ENCODE measurements around the gene EPHB3. TPM values are rescaled to one million over a fixed set of nuclear protein-coding genes. Genes with fewer than 3 reads are reported as not detected.
"Not testable (repeated sequence)": the region's sequence is repeated elsewhere in the genome, so short reads cannot be mapped to it uniquely, and the experiment has no call there.

The EPHB3 gene
- total RNA-seq, 2 donors from 2014 or later, result 0.19 TPM; not detected in 1

- H3K9me3 Mint-ChIP-seq; ATAC-seq; H3K27ac Mint-ChIP-seq; DNase-seq (ENCODE audit: low spot score in 2 of 2); H3K36me3 Mint-ChIP-seq: not testable (repeated sequence)
Measured at GRCh38 chr3:184617306-184617705, 55.7 kb downstream of the EPHB3 start.

DNA sequence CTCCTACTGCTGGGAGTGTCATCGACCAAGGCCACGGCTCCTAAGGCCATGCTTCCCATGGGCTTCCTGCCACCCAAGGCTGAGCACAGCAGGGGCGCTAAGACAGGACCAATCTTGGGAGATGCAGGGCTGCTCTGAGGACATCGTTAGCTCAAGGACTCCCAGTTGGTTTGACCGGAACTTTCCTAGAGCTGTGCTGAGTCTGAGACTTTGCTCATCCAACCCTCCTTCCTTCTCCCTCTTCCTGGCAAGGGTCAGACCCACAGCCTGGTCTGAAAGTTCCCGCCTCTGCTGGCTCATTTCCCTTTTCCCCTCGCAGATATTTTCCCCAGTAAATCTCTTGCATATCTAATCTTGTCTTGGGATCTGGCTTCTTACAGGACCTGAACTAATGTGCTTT, 57.2 kb downstream of the EPHB3 start:
- Mint-ChIP-seq H3K36me3 (no peaks in the 10 kb centered on the region), H3K9me3 (no peaks in the 10 kb centered on the region), H3K27ac (no peak overlapping the region)
- DNase-seq (ENCODE audit: low spot score in 2 of 2) (no peak), ATAC-seq (no peak)

GRCh38 chr3:184619369-184619768, 57.8 kb downstream of the EPHB3 start:
- peak in 1 of 2 donors; percentile 20 for ATAC-seq
- Mint-ChIP-seq H3K36me3 (no peaks in the 10 kb centered on the region), H3K9me3 (no peaks in the 10 kb centered on the region), H3K27ac (no peak overlapping the region)
- DNase-seq (ENCODE audit: low spot score in 2 of 2), result no peak

- H3K9me3 Mint-ChIP-seq, result no peaks in the 10 kb centered on the region
- no peaks in the 10 kb centered on the region for H3K36me3 Mint-ChIP-seq
- peak overlapping the region in 1 of 2 donors; percentile 18 for H3K27ac Mint-ChIP-seq
- no peak for ATAC-seq
- DNase-seq (ENCODE audit: low spot score in 2 of 2), result no peak
Measured at GRCh38 chr3:184619787-184620430, 58.3 kb downstream of the EPHB3 start.

DNA sequence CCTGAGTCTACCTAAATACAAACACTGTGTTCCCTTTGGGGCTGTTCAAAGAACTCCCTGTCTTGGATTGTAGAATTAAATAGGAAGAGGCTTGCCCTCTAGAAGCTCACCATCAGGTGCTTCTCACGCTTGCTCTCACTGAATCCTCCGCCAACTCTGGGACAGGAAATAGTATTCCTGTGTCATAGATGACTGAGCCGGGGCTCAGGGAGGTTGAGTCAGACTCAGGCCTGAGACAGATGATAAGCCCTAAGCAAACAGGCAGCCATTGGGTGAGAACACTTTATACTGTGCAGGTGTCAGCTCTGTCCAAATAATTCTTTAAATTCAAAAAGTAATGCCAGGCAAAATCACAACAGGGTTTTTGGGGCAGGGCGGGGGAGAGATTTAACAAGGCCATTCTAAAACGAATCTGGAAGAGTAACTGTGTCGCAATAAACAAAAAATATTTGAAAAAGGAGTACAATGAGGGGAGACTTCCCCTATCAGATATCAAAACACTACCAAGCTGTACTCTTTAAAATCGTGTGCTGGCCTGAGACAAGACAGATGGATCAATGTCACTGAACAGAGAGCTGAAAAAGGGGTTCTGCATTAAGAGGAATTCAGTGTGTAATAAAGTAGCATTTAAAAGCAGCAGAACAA, 59.0 kb downstream of the EPHB3 start:
- Mint-ChIP-seq H3K9me3 (no peaks in the 10 kb centered on the region), H3K36me3 (no peaks in the 10 kb centered on the region), H3K27ac (no peak overlapping the region)
- DNase-seq (ENCODE audit: low spot score in 2 of 2), result no peak
- peak in 1 of 2 donors; percentile 39 for ATAC-seq

DNA sequence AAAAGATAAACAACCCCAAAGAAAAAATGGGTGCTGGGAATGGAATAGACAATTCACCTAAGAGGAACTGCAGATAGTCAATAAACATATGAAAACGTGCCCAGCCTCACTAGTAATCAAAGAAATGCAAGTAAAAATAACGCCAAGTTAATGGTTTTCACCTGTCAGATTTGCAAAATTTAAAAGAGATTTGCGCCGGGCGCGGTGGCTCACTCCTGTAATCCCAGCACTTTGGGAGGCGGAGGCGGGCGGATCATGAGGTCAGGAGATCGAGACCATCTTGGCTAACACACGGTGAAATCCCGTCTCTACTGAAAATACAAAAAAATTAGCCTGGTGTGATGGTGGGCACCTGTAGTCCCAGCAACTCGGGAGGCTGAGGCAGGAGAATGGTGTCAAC, 60.6 kb downstream of the EPHB3 start:
- not testable (repeated sequence) for H3K36me3 Mint-ChIP-seq; H3K27ac Mint-ChIP-seq; DNase-seq (ENCODE audit: low spot score in 2 of 2); H3K9me3 Mint-ChIP-seq; ATAC-seq

DNA sequence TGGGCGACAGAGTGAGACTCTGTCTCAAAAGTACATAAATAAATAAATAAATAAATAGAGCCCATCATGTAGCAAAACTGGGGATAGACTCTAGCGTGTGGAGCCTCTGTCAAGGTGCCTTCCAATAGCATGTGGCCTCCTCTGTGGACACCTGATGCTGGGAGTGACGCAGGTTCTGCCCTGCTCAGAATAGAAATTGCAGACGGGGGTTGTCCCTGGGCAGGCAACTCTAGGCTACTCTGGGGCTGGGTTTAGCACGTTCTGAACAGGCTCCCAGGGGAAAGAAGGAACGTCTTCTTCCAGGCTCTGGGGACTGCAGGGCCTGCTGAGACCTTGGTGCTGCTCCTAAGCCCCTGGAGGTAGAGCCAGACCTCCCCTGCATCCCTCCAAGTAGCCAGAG, 65.3 kb downstream of the EPHB3 start:
- no peak overlapping the region for H3K27ac Mint-ChIP-seq
- no peaks in the 10 kb centered on the region for H3K36me3 Mint-ChIP-seq
- ATAC-seq (no peak), DNase-seq (ENCODE audit: low spot score in 2 of 2) (no peak)
- H3K9me3 Mint-ChIP-seq, result no peaks in the 10 kb centered on the region

DNA sequence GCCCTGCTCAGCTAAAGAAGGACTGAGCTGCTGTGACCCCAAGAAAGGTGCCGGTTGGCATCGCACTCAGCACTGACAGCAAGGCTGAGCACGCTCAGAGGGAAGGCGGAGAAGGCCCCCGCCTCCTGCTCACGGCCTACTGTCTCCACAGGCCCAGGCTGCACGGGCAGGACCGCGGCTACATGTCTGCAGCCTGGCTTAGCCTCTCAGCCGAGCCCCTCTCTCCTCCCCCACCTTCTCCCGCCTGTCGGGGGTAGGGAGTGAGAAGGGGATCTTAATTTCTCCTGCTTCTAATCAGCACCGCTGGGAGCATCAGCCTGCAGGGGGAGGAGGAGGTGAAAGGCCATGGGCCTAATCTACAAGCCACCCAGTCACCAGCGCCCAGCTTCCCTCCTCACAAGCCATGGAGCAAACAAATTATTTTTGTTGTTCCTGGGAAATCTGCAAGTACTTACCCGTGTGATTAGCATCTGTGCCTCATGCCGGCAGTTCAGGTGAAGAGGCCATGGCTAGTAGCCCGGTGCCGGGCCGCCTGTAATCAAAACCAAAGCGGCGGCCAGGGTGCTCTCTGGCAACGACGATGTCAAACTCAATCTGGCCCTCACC, 68.1 kb downstream of the EPHB3 start:
- Mint-ChIP-seq H3K27ac (no peak overlapping the region), H3K9me3 (no peaks in the 10 kb centered on the region), H3K36me3 (no peaks in the 10 kb centered on the region)
- no peak for DNase-seq (ENCODE audit: low spot score in 2 of 2)
- ATAC-seq, result no peak

DNA sequence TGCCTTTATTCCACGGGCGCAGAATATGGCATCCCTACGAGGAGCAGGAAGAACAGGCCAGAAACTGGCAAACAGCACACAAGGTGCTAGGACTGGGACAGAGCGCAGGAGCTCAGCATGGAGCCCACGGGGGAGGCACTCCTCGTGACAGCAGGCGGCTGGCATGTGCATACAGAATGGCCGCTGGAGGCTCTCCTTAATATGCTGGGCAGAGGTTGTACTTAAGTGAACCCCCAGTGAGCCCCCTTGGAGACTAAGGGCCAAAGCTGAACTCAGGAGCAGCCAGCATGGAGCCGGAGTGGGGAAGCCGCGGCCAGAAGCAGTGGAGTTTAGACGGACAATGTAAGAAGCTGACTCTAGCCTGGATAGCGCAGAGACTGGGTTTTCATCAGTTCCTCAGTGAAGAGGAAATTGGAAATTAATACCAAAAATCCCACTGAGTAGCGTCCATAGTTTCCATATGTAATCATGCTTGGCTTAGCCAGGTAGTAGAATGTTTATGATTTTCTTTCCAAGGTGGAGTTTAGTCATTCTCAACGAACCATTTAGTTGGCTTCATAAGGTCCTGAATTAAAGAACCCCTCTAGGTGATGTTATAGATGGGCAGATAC, 69.4 kb downstream of the EPHB3 start:
- H3K9me3 Mint-ChIP-seq, result no peaks in the 10 kb centered on the region
- H3K36me3 Mint-ChIP-seq, result no peaks in the 10 kb centered on the region
- DNase-seq (ENCODE audit: low spot score in 2 of 2) (no peak), ATAC-seq (no peak)
- H3K27ac Mint-ChIP-seq, result no peak overlapping the region

DNA sequence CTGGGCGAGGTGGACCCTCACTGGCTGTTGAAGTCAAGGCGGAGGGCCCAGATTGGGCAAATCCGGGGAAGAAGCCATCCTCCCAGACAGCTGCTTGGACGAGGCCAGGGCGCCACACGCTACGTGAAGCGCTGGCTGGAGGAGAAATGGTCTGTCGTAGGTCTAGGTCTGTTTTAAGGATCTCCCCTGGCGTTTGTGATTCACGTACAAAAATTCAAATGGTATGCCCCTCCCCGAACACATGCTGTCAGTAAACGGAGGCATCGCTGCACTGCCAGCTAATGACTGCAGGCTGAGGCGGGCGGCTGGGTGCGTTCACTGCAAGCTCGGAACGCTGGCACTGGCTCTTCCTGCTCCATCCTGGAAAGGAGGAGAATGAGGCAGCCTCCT, 69.9 kb downstream of the EPHB3 start:
- DNase-seq (ENCODE audit: low spot score in 2 of 2) (no peak), ATAC-seq (no peak)
- no peak overlapping the region for H3K27ac Mint-ChIP-seq
- H3K9me3 Mint-ChIP-seq, result no peaks in the 10 kb centered on the region
- H3K36me3 Mint-ChIP-seq, result no peaks in the 10 kb centered on the region

Other genes with a start within 250 kb of the EPHB3 start
- 100 to 1,000 TPM; 256 to 376 TPM for gene EIF4G1, start 247.2 kb upstream of the EPHB3 start, total RNA-seq
- gene FAM131A, start 224.2 kb upstream of the EPHB3 start, total RNA-seq, result 1 to 10 TPM; 4.1 to 6.8 TPM
- 10 to 100 TPM in 1 of 2 donors, 1 to 10 TPM in 1; 6.5 to 13.9 TPM for gene CLCN2, start 200.2 kb upstream of the EPHB3 start, total RNA-seq
- gene POLR2H, start 200.1 kb upstream of the EPHB3 start, total RNA-seq, result 100 to 1,000 TPM; 112 to 177 TPM
- not detected for gene THPO, start 183.6 kb upstream of the EPHB3 start, total RNA-seq
- gene CHRD, start 181.7 kb upstream of the EPHB3 start, total RNA-seq, result under 1 TPM in 1 of 2 donors, not detected in 1; 0.49 TPM
- gene MAGEF1, start 150.3 kb downstream of the EPHB3 start, total RNA-seq, result 10 to 100 TPM in 1 of 2 donors, 1 to 10 TPM in 1; 5.3 to 15.7 TPM